Calu3 (cell line): ENCODE measurements around the gene TNFAIP2. TPM values are rescaled to one million over a fixed set of nuclear protein-coding genes. Genes with fewer than 3 reads are reported as not detected.
"Not testable (repeated sequence)": the region's sequence is repeated elsewhere in the genome, so short reads cannot be mapped to it uniquely, and the experiment has no call there.

Source experiments
- BruUV-seq: library from RNA; stranded (reverse); fragments of 400-500 nt; replicated peaks from 2 replicates; lab custom pipeline; 2021; lab: Mats Ljungman, UMichigan
- CTCF ChIA-PET: fragments of 300-600 bp; sonication (Branson Sonifier 250); formaldehyde crosslinking; loops from one replicate; lab custom pipeline; 2022; ENCODE audit warnings: antibody characterized with exemption; lab: Charles Lee
- DNase-seq: peaks from one replicate; pipeline ENCODE4 v3.0.0; 2022
- H3K27ac Mint-ChIP-seq: one replicate; pipeline ENCODE4 v1.8.0; 2022; ENCODE audit warnings: mixed read lengths; ENCODE audit not compliant: unreplicated experiment
- H3K27me3 Mint-ChIP-seq: one replicate; pipeline ENCODE4 v1.8.0; 2022; ENCODE audit warnings: mixed read lengths; ENCODE audit not compliant: unreplicated experiment
- H3K36me3 Mint-ChIP-seq: one replicate; pipeline ENCODE4 v1.8.0; 2022; ENCODE audit warnings: mild to moderate bottlenecking, moderate library complexity, mixed read lengths; ENCODE audit not compliant: insufficient read depth, unreplicated experiment
- H3K4me1 Mint-ChIP-seq: one replicate; pipeline ENCODE4 v1.8.0; 2022; ENCODE audit warnings: mild to moderate bottlenecking, low read depth, mixed read lengths; ENCODE audit not compliant: unreplicated experiment
- H3K4me3 Mint-ChIP-seq: one replicate; pipeline ENCODE4 v1.8.0; 2022; ENCODE audit warnings: mild to moderate bottlenecking, low read depth, moderate library complexity, mixed read lengths; ENCODE audit not compliant: unreplicated experiment
- H3K9me3 Mint-ChIP-seq: one replicate; pipeline ENCODE4 v1.8.0; 2022; ENCODE audit warnings: low read depth, mixed read lengths; ENCODE audit not compliant: unreplicated experiment
- intact Hi-C: fragments of 100-400 bp; cut with micrococcal nuclease; formaldehyde crosslinking; loops from one replicate; pipeline ENCODE4 v1.10.0; 2022; ENCODE audit not compliant: unreplicated experiment
- total RNA-seq: library from RNA; stranded (reverse); gene quantifications from 2 replicates; pipeline ENCODE4 v1.2.3, GENCODE V29; 2022
- TF ChIP-seq, protein P1 (sequence below): fragments of 200-600 bp; IDR thresholded peaks from one replicate; pipeline ENCODE4 v1.8.0; 2022; ENCODE audit warnings: antibody characterized with exemption; ENCODE audit not compliant: unreplicated experiment

Gene TNFAIP2
- total RNA-seq, 1 experiment from 2014 or later: 195 TPM

GRCh38 chr14:103149351-103150237 is 26.3 kb downstream of the TNFAIP2 start:
- DNase-seq: no peak

DNA sequence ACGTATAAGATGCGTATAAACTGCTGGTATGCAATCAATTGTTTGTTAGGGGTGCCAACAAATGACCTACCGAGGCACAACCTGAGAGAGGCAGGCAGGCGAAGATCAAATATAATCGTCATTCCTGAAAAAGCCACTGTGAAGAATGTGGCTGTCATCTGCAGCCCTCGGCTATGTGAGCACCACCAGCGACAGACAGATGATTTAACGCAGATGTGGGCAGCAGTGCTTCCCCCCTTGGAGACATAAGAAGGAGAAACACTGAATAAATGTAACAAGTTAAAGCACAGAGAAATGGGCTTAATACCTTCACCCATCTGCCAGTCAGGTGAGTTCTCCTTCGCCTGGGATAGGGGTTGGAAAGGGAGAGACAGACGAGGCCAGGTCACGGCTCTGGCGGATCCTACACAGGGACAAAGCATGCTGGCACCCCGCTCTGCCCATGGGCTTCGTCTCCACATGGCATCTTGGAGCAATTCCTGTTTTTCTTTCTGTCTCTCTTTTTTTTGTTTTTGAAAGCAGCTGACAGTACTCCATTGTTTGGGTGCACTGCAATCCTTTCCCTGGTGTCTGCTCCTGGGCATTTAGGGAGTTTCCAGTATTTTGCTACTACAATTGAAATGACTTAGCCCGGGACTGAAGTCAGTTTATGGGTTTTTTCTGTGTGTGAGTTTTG is 28.1 kb downstream of the TNFAIP2 start:
- TF ChIP-seq, protein P1, sequence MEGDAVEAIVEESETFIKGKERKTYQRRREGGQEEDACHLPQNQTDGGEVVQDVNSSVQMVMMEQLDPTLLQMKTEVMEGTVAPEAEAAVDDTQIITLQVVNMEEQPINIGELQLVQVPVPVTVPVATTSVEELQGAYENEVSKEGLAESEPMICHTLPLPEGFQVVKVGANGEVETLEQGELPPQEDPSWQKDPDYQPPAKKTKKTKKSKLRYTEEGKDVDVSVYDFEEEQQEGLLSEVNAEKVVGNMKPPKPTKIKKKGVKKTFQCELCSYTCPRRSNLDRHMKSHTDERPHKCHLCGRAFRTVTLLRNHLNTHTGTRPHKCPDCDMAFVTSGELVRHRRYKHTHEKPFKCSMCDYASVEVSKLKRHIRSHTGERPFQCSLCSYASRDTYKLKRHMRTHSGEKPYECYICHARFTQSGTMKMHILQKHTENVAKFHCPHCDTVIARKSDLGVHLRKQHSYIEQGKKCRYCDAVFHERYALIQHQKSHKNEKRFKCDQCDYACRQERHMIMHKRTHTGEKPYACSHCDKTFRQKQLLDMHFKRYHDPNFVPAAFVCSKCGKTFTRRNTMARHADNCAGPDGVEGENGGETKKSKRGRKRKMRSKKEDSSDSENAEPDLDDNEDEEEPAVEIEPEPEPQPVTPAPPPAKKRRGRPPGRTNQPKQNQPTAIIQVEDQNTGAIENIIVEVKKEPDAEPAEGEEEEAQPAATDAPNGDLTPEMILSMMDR: no peak
- no peak overlapping the region for H3K4me3 Mint-ChIP-seq
- H3K27me3 Mint-ChIP-seq: no peaks in the 10 kb centered on the region
- no peak for DNase-seq
- H3K4me1 Mint-ChIP-seq: peaks cover 7% of the 10 kb centered on the region
- no peaks in the 10 kb centered on the region for H3K9me3 Mint-ChIP-seq
- no peaks in the 10 kb centered on the region for H3K36me3 Mint-ChIP-seq
- no peak overlapping the region for H3K27ac Mint-ChIP-seq
- CTCF ChIA-PET: interaction anchor here (0.6 kb wide), 1 partner anchor 201 kb away, joined by 10 read pairs; no protein-coding TSS in a partner anchor
- no TSS peak for BruUV-seq
- intact Hi-C loops: no loop called here

More at GRCh38 chr14:103149351-103150237, 26.3 kb downstream of the TNFAIP2 start:
- Mint-ChIP-seq H3K27ac (no peak overlapping the region), H3K27me3 (no peaks in the 10 kb centered on the region), H3K4me3 (no peak overlapping the region), H3K9me3 (no peaks in the 10 kb centered on the region), H3K36me3 (no peaks in the 10 kb centered on the region), H3K4me1 (peaks cover 5% of the 10 kb centered on the region)
- BruUV-seq: no TSS peak
- TF ChIP-seq, protein P1: no peak
- CTCF ChIA-PET: interaction anchor here (1.1 kb wide), 1 partner anchor 101 kb away, joined by 3 read pairs; no protein-coding TSS in a partner anchor
- intact Hi-C loops: no loop called here

- peak; percentile 62 for DNase-seq
- TF ChIP-seq, protein P1: no peak
- CTCF ChIA-PET: interaction anchor here (0.8 kb wide), 1 partner anchor 50 kb away, joined by 3 read pairs; no protein-coding TSS in a partner anchor
- Mint-ChIP-seq H3K9me3 (no peaks in the 10 kb centered on the region), H3K4me3 (no peak overlapping the region), H3K36me3 (no peaks in the 10 kb centered on the region), H3K4me1 (peaks cover 7% of the 10 kb centered on the region), H3K27me3 (no peaks in the 10 kb centered on the region), H3K27ac (no peak overlapping the region)
- no TSS peak for BruUV-seq
- intact Hi-C loops: no loop called here
Observed at GRCh38 chr14:103155010-103155409, 31.7 kb downstream of the TNFAIP2 start.

- CTCF ChIA-PET: interaction anchor here (0.8 kb wide), 1 partner anchor 50 kb away, joined by 3 read pairs; no protein-coding TSS in a partner anchor
Observed at GRCh38 chr14:103155416-103155815, 32.2 kb downstream of the TNFAIP2 start.

More at GRCh38 chr14:103155416-103155815, 32.2 kb downstream of the TNFAIP2 start:
- H3K4me3 Mint-ChIP-seq, H3K9me3 Mint-ChIP-seq, H3K27me3 Mint-ChIP-seq, DNase-seq, H3K4me1 Mint-ChIP-seq, H3K27ac Mint-ChIP-seq, intact Hi-C loops, H3K36me3 Mint-ChIP-seq, BruUV-seq: not testable (repeated sequence)
